Astrocyte of the cerebellum (primary cell): ENCODE results near the gene STS.

Experiments used
- DNase-seq: peaks from one replicate; pipeline ENCODE4 v3.0.0-alpha.2; 2011; ENCODE audit warnings: low read depth
- H3K4me3 ChIP-seq: 2 replicates; pipeline ENCODE4 v1.5.1; 2011; ENCODE audit warnings: mild to moderate bottlenecking, low read depth, low read length, moderate library complexity
- CTCF ChIP-seq: IDR thresholded peaks from 2 replicates; pipeline ENCODE4 v1.5.1; 2012; ENCODE audit warnings: low read length, low read depth, moderate library complexity, mild to moderate bottlenecking; ENCODE audit errors: missing control alignments
- in situ Hi-C: cut with HindIII; loops from 2 replicates; pipeline ENCODE4 v1.10.0; 2017; ENCODE audit warnings: low sequenced_read_pairs

The STS gene

GRCh38 chrX:7109838-7110793 lies 37.4 kb upstream of the STS start:
- in situ Hi-C loops: no loop called here
- no peak for TF ChIP-seq CTCF
- DNase-seq: no peak
- H3K4me3 ChIP-seq: no peak overlapping the region

DNA sequence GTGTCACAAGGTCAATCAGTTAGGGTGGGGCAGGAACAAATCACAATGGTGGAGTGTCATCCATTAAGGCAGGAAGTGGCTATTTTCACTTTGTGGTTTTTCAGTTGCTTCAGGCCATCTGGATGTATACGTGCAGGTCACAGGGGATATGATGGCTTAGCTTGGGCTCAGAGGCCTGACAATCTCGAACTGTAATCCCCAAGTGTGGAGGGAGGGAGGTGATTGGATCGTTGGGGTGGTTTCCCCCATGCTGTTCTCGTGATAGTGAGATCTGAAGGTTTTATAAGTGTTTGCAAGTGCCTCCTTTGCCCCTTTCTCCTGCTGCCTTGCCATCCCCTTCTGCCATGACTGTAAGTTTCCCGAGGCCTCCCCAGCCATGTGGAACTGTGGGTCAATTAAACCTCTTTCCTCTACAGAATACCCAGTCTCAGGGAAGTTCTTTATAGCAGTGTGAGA lies 36.7 kb upstream of the STS start:
- DNase-seq: no peak
- no peak for TF ChIP-seq CTCF
- no peak overlapping the region for H3K4me3 ChIP-seq
- in situ Hi-C loops: no loop called here

DNA sequence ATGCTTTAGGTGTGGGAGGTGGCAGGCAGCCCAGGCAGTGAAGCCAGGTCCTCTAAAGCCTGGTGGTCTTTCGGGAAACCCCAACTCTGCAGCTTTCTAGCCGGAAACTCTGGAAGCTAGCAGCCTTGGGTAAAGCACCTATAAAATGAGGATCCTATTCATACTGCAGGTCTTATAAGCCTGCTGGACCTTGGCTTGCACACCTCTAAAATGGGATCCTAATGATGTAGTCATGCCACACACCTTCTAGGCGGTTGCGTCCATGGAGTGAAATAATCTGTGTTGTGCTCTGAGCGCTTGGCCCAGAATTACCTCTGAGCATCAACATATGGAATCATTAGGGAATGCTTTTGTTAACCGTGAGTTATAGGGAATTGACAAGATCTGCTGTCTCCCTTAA lies 36.0 kb upstream of the STS start:
- no peak for TF ChIP-seq CTCF
- in situ Hi-C loops: no loop called here
- no peak overlapping the region for H3K4me3 ChIP-seq
- DNase-seq: no peak

- no peak for DNase-seq
- no peak for TF ChIP-seq CTCF
- no peak overlapping the region for H3K4me3 ChIP-seq
- in situ Hi-C loops: no loop called here
These were observed 35.4 kb upstream of the STS start for GRCh38 chrX:7112071-7112470.

DNA sequence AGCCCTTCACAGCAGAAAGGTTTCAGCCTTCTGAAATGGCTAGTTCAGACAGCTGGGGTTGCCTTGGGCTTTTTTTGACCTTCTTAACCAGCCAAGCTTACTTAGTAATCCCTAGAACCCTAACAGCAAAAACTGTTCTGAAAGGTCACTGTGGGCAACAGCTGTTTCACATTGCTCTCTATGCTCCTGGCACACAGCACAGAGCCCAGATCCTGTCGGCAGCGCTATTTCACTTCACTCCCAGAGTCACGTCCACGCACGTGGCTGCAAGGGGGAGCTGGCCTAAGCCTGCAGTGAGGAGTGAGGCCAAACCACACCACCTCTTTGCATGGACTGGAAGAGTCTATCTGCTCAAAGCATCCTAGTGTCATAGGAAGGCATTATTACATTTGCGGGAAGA lies 32.0 kb upstream of the STS start:
- in situ Hi-C loops: no loop called here
- no peak overlapping the region for H3K4me3 ChIP-seq
- DNase-seq: no peak
- no peak for TF ChIP-seq CTCF

DNA sequence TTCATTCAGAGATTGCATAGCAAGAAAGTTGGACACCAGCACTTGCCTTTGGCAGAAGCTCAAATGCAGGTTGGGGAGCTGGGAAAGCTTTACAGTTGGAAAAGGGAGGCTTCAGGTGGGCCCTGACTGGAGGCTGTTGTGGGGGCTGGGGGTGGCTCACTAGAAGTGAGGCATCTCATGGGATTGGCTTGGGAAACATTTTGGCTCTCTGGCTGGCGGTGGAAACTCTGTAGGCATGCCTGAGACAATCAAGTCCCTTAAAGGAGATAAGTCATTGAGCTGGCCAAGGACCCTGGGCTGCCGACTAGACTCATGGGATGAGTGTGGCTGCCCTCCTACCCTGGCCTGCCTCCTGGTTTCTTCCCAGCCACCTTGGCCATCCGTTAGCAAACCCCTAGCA lies 31.4 kb upstream of the STS start:
- no peak for TF ChIP-seq CTCF
- no peak overlapping the region for H3K4me3 ChIP-seq
- in situ Hi-C loops: no loop called here
- DNase-seq: no peak
